ENCODE data around the gene VCAN.

- TF ChIP-seq CTCF (IDR thresholded peaks at IDR 0.05) (no peak), POLR2A (IDR thresholded peaks at IDR 0.05) (no peak)
These were observed 616 bp downstream of the VCAN start for GRCh38 chr5:83472213-83472507.
